ENCODE measurements around the gene LSAMP. TPM values are rescaled to one million over a fixed set of nuclear protein-coding genes. Genes with fewer than 3 reads are reported as not detected.

The LSAMP gene
- total RNA-seq, 1 experiment from 2014 or later, result not detected

- Histone ChIP-seq H3K4me3 (ENCODE audit: low read depth, low read length) (no peak overlapping the region), H3K36me3 (ENCODE audit: control insufficient read depth, insufficient read depth, low read length) (no peaks in the 10 kb centered on the region; the same call in 1 of the 2 replicates), H3K4me1 (peaks cover 7% of the 10 kb centered on the region; the same call in 1 of the 2 replicates), H3K9me3 (no peaks in the 10 kb centered on the region), H3K27me3 (replicated peaks; ENCODE audit: control insufficient read depth, insufficient read depth, low read length) (no peaks in the 10 kb centered on the region)
- Mint-ChIP-seq H3K9me3 (ENCODE audit: unreplicated experiment) (no peaks in the 10 kb centered on the region), H3K27me3 (ENCODE audit: insufficient read depth, unreplicated experiment) (no peaks in the 10 kb centered on the region), H3K4me3 (ENCODE audit: unreplicated experiment) (no peak overlapping the region), H3K27ac (ENCODE audit: unreplicated experiment) (no peak overlapping the region), H3K4me1 (ENCODE audit: low read depth, unreplicated experiment) (peaks cover 6% of the 10 kb centered on the region), H3K36me3 (ENCODE audit: insufficient read depth, unreplicated experiment) (no peaks in the 10 kb centered on the region)
- ChIA-PET POLR2A (no interaction called here), CTCF (no interaction called here)
- intact Hi-C loops (cut with micrococcal nuclease; ENCODE audit: unreplicated experiment), result no loop called here
- BruUV-seq (replicated peaks), result no TSS peak
- TF ChIP-seq CTCF (IDR thresholded peaks at IDR 0.05; ENCODE audit: insufficient read depth in 1 of 2, low read depth in 1 of 2, low read length in 1 of 2, severe bottlenecking in 1 of 2, unreplicated experiment in 1 of 2), result no peak
- no peak for DNase-seq
These were observed 470.3 kb downstream of the LSAMP start for GRCh38 chr3:115974940-115975339.

GRCh38 chr3:115968871-115969270 lies 476.4 kb downstream of the LSAMP start:
- no peak for DNase-seq
- Mint-ChIP-seq H3K27ac (ENCODE audit: unreplicated experiment) (no peak overlapping the region), H3K4me1 (ENCODE audit: low read depth, unreplicated experiment) (no peaks in the 10 kb centered on the region), H3K9me3 (ENCODE audit: unreplicated experiment) (no peaks in the 10 kb centered on the region), H3K27me3 (ENCODE audit: insufficient read depth, unreplicated experiment) (peaks cover 4% of the 10 kb centered on the region), H3K4me3 (ENCODE audit: unreplicated experiment) (no peak overlapping the region), H3K36me3 (ENCODE audit: insufficient read depth, unreplicated experiment) (no peaks in the 10 kb centered on the region)
- H3K9me3 ChIP-seq, result no peaks in the 10 kb centered on the region
- CTCF ChIA-PET, result no interaction called here
- no TSS peak for BruUV-seq (replicated peaks)
- no peak for TF ChIP-seq CTCF (IDR thresholded peaks at IDR 0.05; ENCODE audit: insufficient read depth in 1 of 2, low read depth in 1 of 2, low read length in 1 of 2, severe bottlenecking in 1 of 2, unreplicated experiment in 1 of 2)
- intact Hi-C loops (cut with micrococcal nuclease; ENCODE audit: unreplicated experiment), result no loop called here
- H3K4me1 ChIP-seq, result no peaks in the 10 kb centered on the region
- no peaks in the 10 kb centered on the region for H3K36me3 ChIP-seq (ENCODE audit: control insufficient read depth, insufficient read depth, low read length)
- POLR2A ChIA-PET, result no interaction called here
- H3K4me3 ChIP-seq (ENCODE audit: low read depth, low read length), result no peak overlapping the region
- H3K27me3 ChIP-seq (replicated peaks; ENCODE audit: control insufficient read depth, insufficient read depth, low read length), result no peaks in the 10 kb centered on the region

- no peaks in the 10 kb centered on the region for H3K27me3 ChIP-seq (replicated peaks; ENCODE audit: control insufficient read depth, insufficient read depth, low read length)
- Mint-ChIP-seq H3K36me3 (ENCODE audit: insufficient read depth, unreplicated experiment) (no peaks in the 10 kb centered on the region), H3K27me3 (ENCODE audit: insufficient read depth, unreplicated experiment) (no peaks in the 10 kb centered on the region), H3K9me3 (ENCODE audit: unreplicated experiment) (no peaks in the 10 kb centered on the region), H3K4me1 (ENCODE audit: low read depth, unreplicated experiment) (no peaks in the 10 kb centered on the region), H3K27ac (ENCODE audit: unreplicated experiment) (no peak overlapping the region), H3K4me3 (ENCODE audit: unreplicated experiment) (no peak overlapping the region)
- ChIA-PET CTCF (no interaction called here), POLR2A (no interaction called here)
- H3K9me3 ChIP-seq, result no peaks in the 10 kb centered on the region
- H3K4me3 ChIP-seq (ENCODE audit: low read depth, low read length), result no peak overlapping the region
- H3K36me3 ChIP-seq (ENCODE audit: control insufficient read depth, insufficient read depth, low read length), result no peaks in the 10 kb centered on the region
- no TSS peak for BruUV-seq (replicated peaks)
- DNase-seq, result no peak
- no peak for TF ChIP-seq CTCF (IDR thresholded peaks at IDR 0.05; ENCODE audit: insufficient read depth in 1 of 2, low read depth in 1 of 2, low read length in 1 of 2, severe bottlenecking in 1 of 2, unreplicated experiment in 1 of 2)
- no peaks in the 10 kb centered on the region for H3K4me1 ChIP-seq
- intact Hi-C loops (cut with micrococcal nuclease; ENCODE audit: unreplicated experiment), result no loop called here
These were observed 483.9 kb downstream of the LSAMP start for GRCh38 chr3:115961380-115961779.

Measured in Caco-2 (cell line).